Left lung (tissue), 10 donors: ENCODE measurements around the gene CACTIN. TPM values are rescaled to one million over a fixed set of nuclear protein-coding genes. Genes with fewer than 3 reads are reported as not detected.

Source experiments
- ATAC-seq: fragments of 200-7000 bp; cut with Tn5 transposase; one replicate; pipeline ENCODE4 v1.9.1; 2020; ENCODE audit warnings: moderate library complexity
- DNase-seq, 4 donors: peaks; one replicate each; pipeline ENCODE4 v3.0.0-alpha.2; 2013 to 2020
- H3K27ac ChIP-seq, 2 donors: fragments of 200-600 bp; sonication (generic) in 1 of 2; one replicate each; pipeline versions ENCODE4 v1.5.0 to v1.8.0; 2020 to 2021
- H3K27me3 ChIP-seq, 2 donors: fragments of 200-600 bp; sonication (generic) in 1 of 2; one replicate each; pipeline versions ENCODE4 v1.5.0 to v1.8.0; 2020 to 2021
- H3K36me3 ChIP-seq, 2 donors: fragments of 200-600 bp; sonication (generic) in 1 of 2; one replicate each; pipeline versions ENCODE4 v1.5.0 to v1.8.0; 2020 to 2021
- H3K4me1 ChIP-seq, 2 donors: fragments of 200-600 bp; one replicate each; pipeline ENCODE4 v1.8.0; 2021
- H3K4me3 ChIP-seq, 2 donors: fragments of 200-600 bp; sonication (generic) in 1 of 2; one replicate each; pipeline versions ENCODE4 v1.5.0 to v1.8.0; 2020 to 2021; ENCODE audit warnings: mild to moderate bottlenecking in 1 of 2
- H3K9me3 ChIP-seq, 2 donors: fragments of 200-600 bp; sonication (generic) in 1 of 2; one replicate each; pipeline versions ENCODE4 v1.5.0 to v1.8.0; 2020 to 2021
- CTCF ChIP-seq, 2 donors: fragments of 200-600 bp; sonication (generic) in 1 of 2; IDR thresholded peaks; one replicate each; pipeline versions ENCODE4 v1.5.0 to v1.8.0; 2021; ENCODE audit warnings: antibody characterized with exemption in 2 of 2
- intact Hi-C, 2 donors: fragments of 100-400 bp; cut with DNase I; formaldehyde crosslinking; loops; one replicate each; pipeline versions ENCODE4 v1.11.2 to v1.14.2; 2022
- polyA plus RNA-seq, 6 donors: library from polyadenylated mRNA; unstranded; fragments of 120-200 nt; gene quantifications; one replicate each; pipeline ENCODE4 v1.2.1, GENCODE V29; 2013; ENCODE audit not compliant: insufficient read length in 6 of 6
- total RNA-seq, 2 donors: library from RNA; stranded (reverse); fragmentation: NEBNext Ultra II Directional; extraction: Animal tissue kit (Norgen Biotek cat#: 25700); gene quantifications; one replicate each; pipeline ENCODE4 v1.2.1, GENCODE V29; 2021
- donor health status: DM: no; HTN: yes; CAD: no.
- donor health status: DM: no; HTN: no; CAD: no.

Gene CACTIN
- total and polyA plus RNA-seq, 8 donors = 19.8 to 33.2 (median 26.5) TPM

GRCh38 chr19:3610745-3611717 is 15.6 kb downstream of the CACTIN start:
- Histone ChIP-seq H3K9me3 (no peaks in the 10 kb centered on the region), H3K4me1 (peaks cover 5 to 39% of the 10 kb centered on the region in 2 donors), H3K27ac (no peak overlapping the region), H3K27me3 (peaks cover 0 to 26% of the 10 kb centered on the region in 2 donors), H3K36me3 (peaks cover 0 to 46% of the 10 kb centered on the region in 2 donors), H3K4me3 (no peak overlapping the region)
- intact Hi-C loops = loop anchor here in 1 of 2 donors (10.0 kb wide), 1 partner anchor 66 kb away; no protein-coding TSS in a partner anchor
- ATAC-seq = no peak
- TF ChIP-seq CTCF (IDR thresholded peaks at IDR 0.05) = no peak
- peak in 1 of 4 donors; percentile 71 for DNase-seq

- Histone ChIP-seq H3K27me3 (peaks cover 0 to 36% of the 10 kb centered on the region in 2 donors), H3K36me3 (peaks cover 0 to 37% of the 10 kb centered on the region in 2 donors), H3K4me1 (peaks cover 5 to 42% of the 10 kb centered on the region in 2 donors), H3K4me3 (no peak overlapping the region), H3K9me3 (no peaks in the 10 kb centered on the region), H3K27ac (peak overlapping the region; percentile 33 to 72)
- DNase-seq (peak in 1 of 4 donors; percentile 48), ATAC-seq (no peak)
- intact Hi-C loops = loop anchor here in 1 of 2 donors (10.0 kb wide), 1 partner anchor 65 kb away; no protein-coding TSS in a partner anchor
- no peak for TF ChIP-seq CTCF (IDR thresholded peaks at IDR 0.05)
These were observed 16.5 kb downstream of the CACTIN start for GRCh38 chr19:3609779-3610719.

GRCh38 chr19:3608750-3609322 is 17.8 kb downstream of the CACTIN start:
- H3K4me3 ChIP-seq = no peak overlapping the region
- DNase-seq = peak in 1 of 4 donors; percentile 60
- H3K4me1 ChIP-seq = peaks cover 5 to 53% of the 10 kb centered on the region in 2 donors
- intact Hi-C loops = no loop called here
- no peaks in the 10 kb centered on the region for H3K9me3 ChIP-seq
- peaks cover 0 to 46% of the 10 kb centered on the region in 2 donors for H3K27me3 ChIP-seq
- peaks cover 0 to 34% of the 10 kb centered on the region in 2 donors for H3K36me3 ChIP-seq
- no peak for ATAC-seq
- no peak for TF ChIP-seq CTCF (IDR thresholded peaks at IDR 0.05)
- H3K27ac ChIP-seq = peak overlapping the region; percentile 72 to 77

- ATAC-seq = no peak
These were observed 18.4 kb downstream of the CACTIN start for GRCh38 chr19:3608079-3608641.

More at GRCh38 chr19:3608079-3608641, 18.4 kb downstream of the CACTIN start:
- Histone ChIP-seq H3K36me3 (peaks cover 0 to 30% of the 10 kb centered on the region in 2 donors), H3K9me3 (no peaks in the 10 kb centered on the region), H3K4me3 (no peak overlapping the region), H3K4me1 (peaks cover 1 to 57% of the 10 kb centered on the region in 2 donors), H3K27ac (peak overlapping the region; percentile 72 to 77), H3K27me3 (peaks cover 0 to 46% of the 10 kb centered on the region in 2 donors)
- no peak for TF ChIP-seq CTCF (IDR thresholded peaks at IDR 0.05)
- no peak for DNase-seq
- intact Hi-C loops = no loop called here
